HCT116 (cell line): Measurements from ENCODE around the gene FOXM1.

Experiments
- CTCF ChIP-seq, 3 experiments: fragments of 200-600 bp in 1 of 3; sonication (generic) in 1 of 3; IDR thresholded peaks in 2 of 3; conservative IDR thresholded peaks in 1 of 3; 2 replicates each; pipeline ENCODE4 v1.5.1; 2012 to 2017; ENCODE audit warnings: low read depth in 2 of 3, low read length in 2 of 3, antibody characterized with exemption in 1 of 3, borderline replicate concordance in 1 of 3, control low read depth in 1 of 3, mild to moderate bottlenecking in 1 of 3, mixed read lengths in 1 of 3, mixed run types in 1 of 3, moderate library complexity in 1 of 3; ENCODE audit not compliant: insufficient read depth in 1 of 3
- EGR1 ChIP-seq: IDR thresholded peaks from 2 replicates; pipeline ENCODE4 v1.6.1; 2012; ENCODE audit warnings: low read depth
- EZH2 ChIP-seq: fragments of 200-600 bp; sonication (generic); IDR thresholded peaks from 2 replicates; pipeline ENCODE4 v1.6.1; 2017; ENCODE audit warnings: antibody characterized with exemption, mixed run types
- EZH2phosphoT487 ChIP-seq: fragments of 200-600 bp; IDR thresholded peaks from 2 replicates; pipeline ENCODE4 v1.6.1; 2018; ENCODE audit warnings: antibody characterized with exemption, borderline replicate concordance
- POLR2A ChIP-seq: IDR thresholded peaks from 2 replicates; pipeline ENCODE4 v1.7.0; 2011; ENCODE audit warnings: borderline replicate concordance; ENCODE audit not compliant: insufficient read depth, insufficient read length; ENCODE audit errors: extremely low read depth
- YY1 ChIP-seq: IDR thresholded peaks from 2 replicates; pipeline ENCODE4 v1.6.1; 2011; ENCODE audit warnings: low read length, low read depth, moderate library complexity, mild to moderate bottlenecking; ENCODE audit not compliant: insufficient replicate concordance; ENCODE audit errors: extremely low read depth

GRCh38 chr12:2829275-2829674 lies 47.7 kb downstream of the FOXM1 start:
- TF ChIP-seq EGR1: no peak
- no peak for TF ChIP-seq CTCF (IDR thresholded peaks at IDR 0.05 in 2 of 3, conservative IDR thresholded peaks at IDR 0.05 in 1 of 3; ENCODE audit: borderline replicate concordance in 1 of 3, insufficient read depth in 1 of 3, low read depth in 2 of 3, low read length in 2 of 3)
- no peak for TF ChIP-seq EZH2phosphoT487
- no peak for TF ChIP-seq EZH2
- TF ChIP-seq POLR2A: no peak
- no peak for TF ChIP-seq YY1
